Glomerular visceral epithelial cell (primary cell): ENCODE results near the gene NDUFS3.
A peak's percentile ranks its signal among the peaks of the same experiment; 100 is the strongest.
"Not testable (repeated sequence)": the region's sequence is repeated elsewhere in the genome, so short reads cannot be mapped to it uniquely, and the experiment has no call there.

ENCODE experiments used
- DNase-seq: peaks from one replicate; pipeline ENCODE4 v3.0.0-alpha.2; 2016; ENCODE audit errors: extremely low spot score

Gene NDUFS3

GRCh38 chr11:47560426-47560825 is 18.4 kb upstream of the NDUFS3 start:
- no peak for DNase-seq

GRCh38 chr11:47562393-47562792 is 16.5 kb upstream of the NDUFS3 start:
- not testable (repeated sequence) for DNase-seq

GRCh38 chr11:47564366-47564765 is 14.5 kb upstream of the NDUFS3 start:
- DNase-seq, result not testable (repeated sequence)

GRCh38 chr11:47564933-47565339 is 13.9 kb upstream of the NDUFS3 start:
- no peak for DNase-seq

GRCh38 chr11:47565340-47566148 is 13.3 kb upstream of the NDUFS3 start, which contains the start of gene PTPMT1:
PTPMT1 (plus strand) TSS chr11:47565599; CDS start chr11:47565623, 24 bp downstream.
- DNase-seq, result peak; percentile 73

- no peak for DNase-seq
These were observed 12.7 kb upstream of the NDUFS3 start for GRCh38 chr11:47566149-47566698.

GRCh38 chr11:47569646-47570045 is 9.2 kb upstream of the NDUFS3 start:
- DNase-seq, result no peak

- no peak for DNase-seq
These were observed 8.1 kb upstream of the NDUFS3 start for GRCh38 chr11:47570651-47571356.

- no peak for DNase-seq
These were observed 7.5 kb upstream of the NDUFS3 start for GRCh38 chr11:47571357-47571729.

- no peak for DNase-seq
These were observed 7.0 kb upstream of the NDUFS3 start for GRCh38 chr11:47571895-47572294.

- DNase-seq, result no peak
These were observed 6.1 kb upstream of the NDUFS3 start for GRCh38 chr11:47572715-47573255.

- no peak for DNase-seq
These were observed 5.6 kb upstream of the NDUFS3 start for GRCh38 chr11:47573321-47573720.

- DNase-seq, result no peak
These were observed 1.3 kb upstream of the NDUFS3 start for GRCh38 chr11:47577460-47578041.

- DNase-seq, result no peak
These were observed 5.0 kb downstream of the NDUFS3 start for GRCh38 chr11:47583844-47584243.

- no peak for DNase-seq
These were observed 7.4 kb downstream of the NDUFS3 start, which contains the start of gene FAM180B for GRCh38 chr11:47586098-47586855. FAM180B (plus strand) TSS chr11:47586678; CDS start chr11:47586769, 91 bp downstream.

GRCh38 chr11:47587039-47587716 is 8.3 kb downstream of the NDUFS3 start:
- no peak for DNase-seq

- no peak for DNase-seq
These were observed 9.0 kb downstream of the NDUFS3 start for GRCh38 chr11:47587723-47588326.

- no peak for DNase-seq
These were observed 10.2 kb downstream of the NDUFS3 start for GRCh38 chr11:47589118-47589517.

GRCh38 chr11:47589584-47589976 is 10.7 kb downstream of the NDUFS3 start:
- DNase-seq, result no peak
